Measurements from ENCODE around the gene MAN1A2. TPM values are rescaled to one million over a fixed set of nuclear protein-coding genes. Genes with fewer than 3 reads are reported as not detected.

The MAN1A2 gene
- total RNA-seq, 1 experiment from 2014 or later, result 38.1 TPM

DNA sequence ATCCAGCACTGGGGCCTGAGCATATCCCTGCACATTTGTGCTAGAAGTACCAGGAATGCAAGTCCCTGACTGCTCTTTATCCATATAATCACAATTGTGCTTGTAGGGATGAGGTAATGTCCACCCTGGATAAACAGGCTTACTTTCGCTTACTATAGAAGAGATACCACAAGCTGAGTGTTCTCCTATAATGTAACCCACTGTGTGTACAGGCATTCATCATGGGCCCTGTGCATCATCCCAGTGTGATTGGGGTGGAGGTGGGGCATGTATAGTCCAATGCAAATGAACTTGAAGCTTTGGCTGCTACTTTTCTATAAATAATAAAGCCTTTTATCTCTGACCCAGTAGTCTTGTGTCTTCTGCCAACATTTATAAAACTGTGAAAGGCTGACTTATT lies 69.3 kb downstream of the MAN1A2 start:
- ATAC-seq (no peak), DNase-seq (ENCODE audit: low read depth, low spot score) (no peak)
- TF ChIP-seq ZFX (IDR thresholded peaks at IDR 0.05) (no peak), EZH2phosphoT487 (IDR thresholded peaks at IDR 0.05; ENCODE audit: borderline replicate concordance) (no peak), POLR2AphosphoS5 (IDR thresholded peaks at IDR 0.05; ENCODE audit: low read depth, low read length) (no peak), ELF1 (IDR thresholded peaks at IDR 0.05; ENCODE audit: borderline replicate concordance, low read depth) (no peak), EZH2 (IDR thresholded peaks at IDR 0.05) (no peak), MAX (IDR thresholded peaks at IDR 0.05) (no peak), YY1 (IDR thresholded peaks at IDR 0.05; ENCODE audit: extremely low read depth, insufficient replicate concordance, low read depth, low read length) (no peak), CBX3 (IDR thresholded peaks at IDR 0.05; ENCODE audit: low read depth) (no peak), RAD21 (IDR thresholded peaks at IDR 0.05; ENCODE audit: low read depth) (no peak), JUND (IDR thresholded peaks at IDR 0.05) (no peak), POLR2A (IDR thresholded peaks at IDR 0.05; ENCODE audit: borderline replicate concordance, extremely low read depth, insufficient read depth, insufficient read length) (no peak), TCF7L2 (IDR thresholded peaks at IDR 0.05; ENCODE audit: borderline replicate concordance, extremely low read depth, insufficient read depth, insufficient read length) (no peak), CEBPB (IDR thresholded peaks at IDR 0.05; ENCODE audit: low read depth) (no peak), FOSL1 (IDR thresholded peaks at IDR 0.05; ENCODE audit: low read depth) (no peak), SIN3A (IDR thresholded peaks at IDR 0.05; ENCODE audit: low read depth) (no peak), ZNF274 (IDR thresholded peaks at IDR 0.05; ENCODE audit: low read depth, low read length) (no peak)
- TF ChIP-seq, protein P1, sequence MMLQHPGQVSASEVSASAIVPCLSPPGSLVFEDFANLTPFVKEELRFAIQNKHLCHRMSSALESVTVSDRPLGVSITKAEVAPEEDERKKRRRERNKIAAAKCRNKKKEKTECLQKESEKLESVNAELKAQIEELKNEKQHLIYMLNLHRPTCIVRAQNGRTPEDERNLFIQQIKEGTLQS (IDR thresholded peaks at IDR 0.05), result no peak
- RAD21 ChIA-PET (ENCODE audit: low non-redundant PET in 1 of 2, low total read pairs in 2 of 2, uncharacterized antibody in 2 of 2, unreplicated experiment in 2 of 2), result no interaction called here
- intact Hi-C loops (cut with micrococcal nuclease), result no loop called here
- H3K27me3 ChIP-seq (ENCODE audit: insufficient read depth, low read length), result no peaks in the 10 kb centered on the region
- CTCF ChIA-PET, result no interaction called here
- H3K9me2 ChIP-seq (ENCODE audit: insufficient read depth), result no peaks in the 10 kb centered on the region
- no peak overlapping the region for H3K27ac ChIP-seq (ENCODE audit: low read depth, low read length)
- no peak overlapping the region for H2AFZ ChIP-seq (ENCODE audit: low read depth, low read length, poor library complexity, severe bottlenecking)
- POLR2A ChIA-PET, result no interaction called here
- no peak overlapping the region for H3K4me3 ChIP-seq (replicated peaks in 1 of 2; ENCODE audit: low read depth in 1 of 2, low read length in 2 of 2)
- H3K79me2 ChIP-seq (ENCODE audit: insufficient read depth, low read length), result no peaks in the 10 kb centered on the region
- no peaks in the 10 kb centered on the region for H3K36me3 ChIP-seq (ENCODE audit: control insufficient read depth in 1 of 2, insufficient read depth in 2 of 2, low read length in 2 of 2)
- no TSS peak for BruUV-seq (replicated peaks)
- no peaks in the 10 kb centered on the region for H3K9me3 ChIP-seq (ENCODE audit: control insufficient read depth in 1 of 2, insufficient read depth in 1 of 2, low read depth in 1 of 2, low read length in 2 of 2)
- H3K4me2 ChIP-seq (ENCODE audit: low read length), result no peak overlapping the region
- peaks cover 5% of the 10 kb centered on the region; the same call in 1 of the 2 replicates for H4K20me1 ChIP-seq (ENCODE audit: insufficient read depth)
- H3K9ac ChIP-seq (ENCODE audit: low read length), result no peak overlapping the region
- H3K4me1 ChIP-seq (ENCODE audit: control insufficient read depth in 1 of 2, insufficient read depth in 2 of 2, low read length in 2 of 2), result no peaks in the 10 kb centered on the region

Measured in HCT116 (cell line).